Osteocyte (in vitro differentiated cells): ENCODE results near the gene THRB. TPM values are rescaled to one million over a fixed set of nuclear protein-coding genes. Genes with fewer than 3 reads are reported as not detected.
"Not testable (repeated sequence)": the region's sequence is repeated elsewhere in the genome, so short reads cannot be mapped to it uniquely, and the experiment has no call there.

Experiments used
- DNase-seq: peaks from one replicate; pipeline ENCODE4 v3.0.0; 2021; ENCODE audit warnings: mixed read lengths; ENCODE audit not compliant: unreplicated experiment; ENCODE audit errors: extremely low spot score
- H3K27ac Mint-ChIP-seq: one replicate; pipeline ENCODE4 v1.8.0; 2021; ENCODE audit warnings: mild to moderate bottlenecking, mixed read lengths; ENCODE audit not compliant: unreplicated experiment
- H3K27me3 Mint-ChIP-seq: one replicate; pipeline ENCODE4 v1.8.0; 2021; ENCODE audit warnings: mixed read lengths; ENCODE audit not compliant: unreplicated experiment
- H3K36me3 Mint-ChIP-seq: one replicate; pipeline ENCODE4 v1.8.0; 2021; ENCODE audit warnings: mixed read lengths; ENCODE audit not compliant: unreplicated experiment
- H3K4me1 Mint-ChIP-seq: one replicate; pipeline ENCODE4 v1.8.0; 2021; ENCODE audit warnings: mixed read lengths; ENCODE audit not compliant: unreplicated experiment
- H3K4me3 Mint-ChIP-seq: one replicate; pipeline ENCODE4 v1.8.0; 2021; ENCODE audit warnings: mild to moderate bottlenecking, moderate library complexity, mixed read lengths; ENCODE audit not compliant: unreplicated experiment
- H3K9me3 Mint-ChIP-seq: one replicate; pipeline ENCODE4 v1.8.0; 2021; ENCODE audit warnings: mixed read lengths; ENCODE audit not compliant: unreplicated experiment
- CTCF ChIP-seq: fragments of 200-600 bp; sonication (generic); IDR thresholded peaks from 2 replicates; pipeline ENCODE4 v1.5.0; 2021; ENCODE audit warnings: antibody characterized with exemption, mild to moderate bottlenecking, moderate library complexity
- total RNA-seq: library from RNA; stranded (reverse); gene quantifications from 2 replicates; pipeline ENCODE4 v1.2.1, GENCODE V29; 2021

THRB gene
- total RNA-seq, 1 donor from 2014 or later: 4.6 TPM

- peaks cover 12% of the 10 kb centered on the region for H3K9me3 Mint-ChIP-seq
- H3K36me3 Mint-ChIP-seq: peaks cover 6% of the 10 kb centered on the region
- H3K27me3 Mint-ChIP-seq: no peaks in the 10 kb centered on the region
- peaks cover 11% of the 10 kb centered on the region for H3K4me1 Mint-ChIP-seq
- no peak overlapping the region for H3K27ac Mint-ChIP-seq
- DNase-seq: no peak
- no peak for TF ChIP-seq CTCF
- no peak overlapping the region for H3K4me3 Mint-ChIP-seq
These were observed 60.6 kb downstream of the THRB start for GRCh38 chr3:24433838-24434591.

- TF ChIP-seq CTCF: no peak
- Mint-ChIP-seq H3K27me3 (no peaks in the 10 kb centered on the region), H3K4me3 (no peak overlapping the region), H3K4me1 (peaks cover 11% of the 10 kb centered on the region), H3K27ac (no peak overlapping the region), H3K36me3 (peaks cover 6% of the 10 kb centered on the region), H3K9me3 (peaks cover 12% of the 10 kb centered on the region)
- DNase-seq: no peak
These were observed 61.7 kb downstream of the THRB start for GRCh38 chr3:24432989-24433388.

GRCh38 chr3:24428481-24428880 lies 66.2 kb downstream of the THRB start:
- Mint-ChIP-seq H3K4me3 (no peak overlapping the region), H3K36me3 (peaks cover 6% of the 10 kb centered on the region), H3K27me3 (no peaks in the 10 kb centered on the region), H3K9me3 (peaks cover 12% of the 10 kb centered on the region), H3K4me1 (peaks cover 5% of the 10 kb centered on the region), H3K27ac (no peak overlapping the region)
- TF ChIP-seq CTCF: no peak
- no peak for DNase-seq

GRCh38 chr3:24426896-24427295 lies 67.8 kb downstream of the THRB start:
- no peak overlapping the region for H3K27ac Mint-ChIP-seq
- H3K4me3 Mint-ChIP-seq: no peak overlapping the region
- H3K36me3 Mint-ChIP-seq: peaks cover 6% of the 10 kb centered on the region
- no peaks in the 10 kb centered on the region for H3K27me3 Mint-ChIP-seq
- DNase-seq: no peak
- no peak for TF ChIP-seq CTCF
- peaks cover 12% of the 10 kb centered on the region for H3K9me3 Mint-ChIP-seq
- H3K4me1 Mint-ChIP-seq: no peaks in the 10 kb centered on the region

- not testable (repeated sequence) for H3K4me3 Mint-ChIP-seq, H3K4me1 Mint-ChIP-seq, H3K36me3 Mint-ChIP-seq, H3K27me3 Mint-ChIP-seq, DNase-seq, H3K9me3 Mint-ChIP-seq, H3K27ac Mint-ChIP-seq
These were observed 73.8 kb downstream of the THRB start for GRCh38 chr3:24420829-24421228.
